GM12864 (cell line): Measurements from ENCODE around the gene CAMK2A.
"Not testable (repeated sequence)": the region's sequence is repeated elsewhere in the genome, so short reads cannot be mapped to it uniquely, and the experiment has no call there.

Experiments
- DNase-seq: peaks from one replicate; pipeline ENCODE4 v3.0.0-alpha.2; 2011; ENCODE audit warnings: low read depth
- H3K4me3 ChIP-seq: 2 replicates; pipeline ENCODE4 v1.5.1; 2011; ENCODE audit warnings: mild to moderate bottlenecking, low read depth, low read length, control low read depth
- CTCF ChIP-seq: IDR thresholded peaks from 2 replicates; pipeline ENCODE4 v1.5.1; 2011; ENCODE audit warnings: low read depth, mild to moderate bottlenecking, moderate library complexity, low read length, control low read depth, inconsistent platforms; ENCODE audit errors: missing control alignments

The CAMK2A gene

GRCh38 chr5:150239099-150239793 is 50.3 kb downstream of the CAMK2A start:
- H3K4me3 ChIP-seq, result no peak overlapping the region
- DNase-seq, result no peak
- no peak for TF ChIP-seq CTCF

- no peak overlapping the region for H3K4me3 ChIP-seq
- no peak for DNase-seq
- TF ChIP-seq CTCF, result no peak
These were observed 50.9 kb downstream of the CAMK2A start for GRCh38 chr5:150238646-150239045.

- no peak for TF ChIP-seq CTCF
- DNase-seq, result no peak
- H3K4me3 ChIP-seq, result no peak overlapping the region
These were observed 52.4 kb downstream of the CAMK2A start for GRCh38 chr5:150236981-150237754.

- no peak overlapping the region for H3K4me3 ChIP-seq
- TF ChIP-seq CTCF, result no peak
- DNase-seq, result no peak
These were observed 53.3 kb downstream of the CAMK2A start for GRCh38 chr5:150236313-150236712.

- H3K4me3 ChIP-seq, result no peak overlapping the region
- DNase-seq, result no peak
- TF ChIP-seq CTCF, result no peak
These were observed 54.1 kb downstream of the CAMK2A start for GRCh38 chr5:150235500-150235854.

GRCh38 chr5:150234576-150235499 is 54.7 kb downstream of the CAMK2A start:
- TF ChIP-seq CTCF, result no peak
- DNase-seq, result no peak
- H3K4me3 ChIP-seq, result no peak overlapping the region

GRCh38 chr5:150233706-150234105 is 55.9 kb downstream of the CAMK2A start:
- not testable (repeated sequence) for H3K4me3 ChIP-seq, DNase-seq
